Suprapubic skin (tissue), 4 donors: ENCODE data around the gene HELZ. TPM values are rescaled to one million over a fixed set of nuclear protein-coding genes. Genes with fewer than 3 reads are reported as not detected.

Experiments
- DNase-seq, 2 donors: peaks; one replicate each; pipeline ENCODE4 v3.0.0-alpha.2; 2019; ENCODE audit warnings: low spot score in 2 of 2
- H3K27ac ChIP-seq: fragments of 200-600 bp; sonication (generic); one replicate; pipeline ENCODE4 v1.5.1; 2019
- H3K27me3 ChIP-seq: fragments of 200-600 bp; sonication (generic); one replicate; pipeline ENCODE4 v1.5.1; 2019
- H3K36me3 ChIP-seq: fragments of 200-600 bp; sonication (generic); one replicate; pipeline ENCODE4 v1.5.1; 2019
- H3K4me1 ChIP-seq: fragments of 200-600 bp; sonication (generic); one replicate; pipeline ENCODE4 v1.5.1; 2019
- H3K4me3 ChIP-seq: fragments of 200-600 bp; sonication (generic); one replicate; pipeline ENCODE4 v1.5.1; 2019; ENCODE audit warnings: mild to moderate bottlenecking
- H3K9me3 ChIP-seq: fragments of 200-600 bp; sonication (generic); one replicate; pipeline ENCODE4 v1.5.1; 2019
- CTCF ChIP-seq, 2 donors: fragments of 200-600 bp in 1 of 2; fragments of 450-650 bp in 1 of 2; sonication (generic) in 1 of 2; IDR thresholded peaks; one replicate each; pipeline ENCODE4 v1.5.1; 2016 to 2019; ENCODE audit warnings: antibody characterized with exemption in 2 of 2, mild to moderate bottlenecking in 1 of 2, moderate library complexity in 1 of 2
- EP300 ChIP-seq: sonication (generic); formaldehyde crosslinking; IDR thresholded peaks from one replicate; pipeline ENCODE4 v1.6.1; 2017; ENCODE audit warnings: antibody characterized with exemption
- POLR2A ChIP-seq, 2 donors: fragments of 450-650 bp; IDR thresholded peaks; one replicate each; pipeline ENCODE4 v1.6.1; 2017; ENCODE audit warnings: antibody characterized with exemption in 2 of 2, mild to moderate bottlenecking in 2 of 2, moderate library complexity in 2 of 2
- POLR2AphosphoS5 ChIP-seq, 3 donors: sonication (generic); formaldehyde crosslinking; IDR thresholded peaks; one replicate each; pipeline ENCODE4 v1.6.1; 2017; ENCODE audit warnings: antibody characterized with exemption in 3 of 3
- WGBS: methylation state at CpG from one replicate; pipeline ENCODE4 v1.1.5; 2018; 5-methylcytosine and 5-hydroxymethylcytosine counted together
- total RNA-seq, 4 donors: library from RNA; depleted of rRNA; stranded (reverse); fragments of >200 nt; gene quantifications; one replicate each; pipeline ENCODE4 v1.1.0, GENCODE V29; 2016

Gene HELZ
- total RNA-seq, 4 donors from 2014 or later: 30.9 to 88.5 (median 36.7) TPM

GRCh38 chr17:67280279-67280678, 35.3 kb upstream of the HELZ start:
- whole genome bisulfite sequencing: 55% methylated on average over 6 of the region's 6 CpGs
- Histone ChIP-seq H3K9me3 (no peaks in the 10 kb centered on the region), H3K4me1 (peaks cover 8% of the 10 kb centered on the region), H3K36me3 (no peaks in the 10 kb centered on the region), H3K4me3 (no peak overlapping the region), H3K27ac (no peak overlapping the region), H3K27me3 (no peaks in the 10 kb centered on the region)
- DNase-seq: no peak
- TF ChIP-seq POLR2A (IDR thresholded peaks at IDR 0.05): no peak
- TF ChIP-seq POLR2AphosphoS5 (IDR thresholded peaks at IDR 0.05): no peak
- no peak for TF ChIP-seq CTCF (IDR thresholded peaks at IDR 0.05)
- no peak for TF ChIP-seq EP300

DNA sequence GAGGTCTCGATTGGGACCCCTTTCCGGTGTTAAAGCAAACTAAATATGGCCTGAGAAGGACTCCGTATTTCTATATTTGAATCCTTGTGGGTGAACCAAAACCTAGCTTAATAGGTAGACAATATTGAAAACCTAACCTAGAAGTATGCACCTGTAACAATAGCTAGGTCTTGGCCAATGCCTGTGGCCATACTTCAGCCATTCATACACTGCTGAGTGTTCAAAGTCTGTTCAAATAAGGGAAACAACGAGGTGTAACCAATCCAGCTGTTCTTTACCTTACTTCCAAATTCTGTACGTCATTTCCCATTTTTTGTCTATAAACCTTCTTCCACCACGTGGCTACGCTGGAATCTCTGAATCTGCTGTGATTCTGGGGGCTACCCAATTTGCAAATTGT, 34.1 kb upstream of the HELZ start:
- no peaks in the 10 kb centered on the region for H3K36me3 ChIP-seq
- no peaks in the 10 kb centered on the region for H3K27me3 ChIP-seq
- DNase-seq: no peak
- no peaks in the 10 kb centered on the region for H3K9me3 ChIP-seq
- WGBS: 87% methylated on average over 7 of the region's 7 CpGs
- H3K4me3 ChIP-seq: no peak overlapping the region
- TF ChIP-seq POLR2A (IDR thresholded peaks at IDR 0.05): no peak
- no peak for TF ChIP-seq POLR2AphosphoS5 (IDR thresholded peaks at IDR 0.05)
- no peak for TF ChIP-seq CTCF (IDR thresholded peaks at IDR 0.05)
- no peak for TF ChIP-seq EP300
- H3K27ac ChIP-seq: no peak overlapping the region
- H3K4me1 ChIP-seq: peaks cover 8% of the 10 kb centered on the region

DNA sequence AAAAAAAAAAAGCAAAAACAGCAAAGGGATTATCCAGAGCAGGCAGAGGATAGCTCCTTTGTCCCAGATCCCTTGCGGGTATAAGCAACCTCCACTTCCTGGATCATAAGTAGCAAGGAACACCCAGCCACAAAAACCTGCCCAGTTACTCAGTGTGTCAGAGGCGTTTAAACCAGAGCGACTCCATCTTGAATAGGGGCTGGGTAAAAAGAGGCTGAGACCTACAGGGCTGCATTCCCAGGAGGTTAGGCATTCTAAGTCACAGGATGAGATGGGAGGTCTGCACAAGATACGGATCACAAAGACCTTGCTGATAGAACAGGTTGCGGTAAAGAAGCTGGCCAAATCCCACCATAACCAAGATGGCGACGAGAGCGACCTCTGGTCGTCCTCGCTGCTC, 33.4 kb upstream of the HELZ start:
- peaks cover 8% of the 10 kb centered on the region for H3K4me1 ChIP-seq
- no peak for DNase-seq
- H3K4me3 ChIP-seq: no peak overlapping the region
- TF ChIP-seq EP300: no peak
- no peak for TF ChIP-seq POLR2A (IDR thresholded peaks at IDR 0.05)
- TF ChIP-seq POLR2AphosphoS5 (IDR thresholded peaks at IDR 0.05): no peak
- no peak for TF ChIP-seq CTCF (IDR thresholded peaks at IDR 0.05)
- H3K9me3 ChIP-seq: no peaks in the 10 kb centered on the region
- H3K27ac ChIP-seq: no peak overlapping the region
- 93% methylated on average over 10 of the region's 10 CpGs for WGBS
- H3K27me3 ChIP-seq: no peaks in the 10 kb centered on the region
- H3K36me3 ChIP-seq: no peaks in the 10 kb centered on the region

DNA sequence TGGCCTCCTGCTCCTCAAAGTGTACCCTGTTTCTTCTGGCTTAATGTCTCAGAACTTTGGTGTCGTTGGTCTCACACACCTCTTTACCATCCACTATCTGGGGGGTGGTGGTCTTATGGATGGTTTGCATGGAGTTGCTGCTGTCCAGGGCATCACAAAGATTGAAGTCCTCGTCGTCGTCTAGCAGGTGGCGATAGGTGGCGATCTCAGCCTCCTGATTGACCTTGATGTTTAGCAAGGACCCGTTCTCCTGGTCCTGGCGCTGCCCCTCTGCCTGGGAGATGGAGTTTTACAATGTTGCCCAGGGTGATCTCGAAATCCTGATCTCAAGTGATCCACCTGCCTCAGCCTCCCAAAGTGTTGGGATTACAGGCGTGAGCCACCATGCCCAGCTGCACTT, 31.1 kb upstream of the HELZ start:
- WGBS: 46% methylated on average over 10 of the region's 10 CpGs
- H3K4me3 ChIP-seq: no peak overlapping the region
- no peak for DNase-seq
- H3K27me3 ChIP-seq: no peaks in the 10 kb centered on the region
- TF ChIP-seq EP300: no peak
- no peak overlapping the region for H3K27ac ChIP-seq
- H3K36me3 ChIP-seq: no peaks in the 10 kb centered on the region
- peaks cover 8% of the 10 kb centered on the region for H3K4me1 ChIP-seq
- H3K9me3 ChIP-seq: no peaks in the 10 kb centered on the region

GRCh38 chr17:67274466-67274865, 29.5 kb upstream of the HELZ start:
- Histone ChIP-seq H3K4me3 (no peak overlapping the region), H3K27me3 (no peaks in the 10 kb centered on the region), H3K9me3 (no peaks in the 10 kb centered on the region), H3K36me3 (no peaks in the 10 kb centered on the region), H3K4me1 (no peaks in the 10 kb centered on the region), H3K27ac (no peak overlapping the region)
- DNase-seq: no peak
- no peak for TF ChIP-seq EP300
- 90% methylated on average over 5 of the region's 5 CpGs for WGBS

DNA sequence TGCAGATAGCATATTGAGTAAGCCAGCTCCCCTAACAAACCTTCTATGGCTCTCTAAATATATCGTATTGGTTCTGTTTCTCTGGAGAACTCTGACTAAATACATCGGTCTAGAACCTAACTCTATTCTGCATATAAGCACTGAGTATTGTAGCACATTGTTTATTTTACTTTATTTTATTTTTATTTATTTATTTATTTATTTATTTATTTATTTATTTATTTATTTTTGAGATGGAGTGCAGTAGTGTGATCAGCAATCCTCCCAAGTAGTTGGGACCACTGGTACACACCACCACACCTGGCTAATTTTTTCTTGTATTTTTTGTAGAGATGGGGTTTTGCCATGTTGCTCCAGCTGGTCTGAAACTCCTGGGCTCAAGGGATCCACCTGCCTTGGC, 28.9 kb upstream of the HELZ start:
- Histone ChIP-seq H3K4me1 (no peaks in the 10 kb centered on the region), H3K36me3 (no peaks in the 10 kb centered on the region), H3K27ac (no peak overlapping the region), H3K9me3 (no peaks in the 10 kb centered on the region), H3K27me3 (no peaks in the 10 kb centered on the region), H3K4me3 (no peak overlapping the region)
- WGBS: 96% methylated on average over 2 of the region's 2 CpGs
- DNase-seq: no peak
- TF ChIP-seq EP300 (no peak), CTCF (IDR thresholded peaks at IDR 0.05) (no peak), POLR2A (IDR thresholded peaks at IDR 0.05) (no peak), POLR2AphosphoS5 (IDR thresholded peaks at IDR 0.05) (no peak)
